GM23248 (cell line): ENCODE data around the gene GLYATL1B.
"Not testable (repeated sequence)": the region's sequence is repeated elsewhere in the genome, so short reads cannot be mapped to it uniquely, and the experiment has no call there.

Experiments
- EZH2 ChIP-seq: fragments of 200-600 bp; sonication (generic); IDR thresholded peaks from 2 replicates; pipeline ENCODE4 v1.6.1; 2018; ENCODE audit warnings: antibody characterized with exemption, mild to moderate bottlenecking; ENCODE audit not compliant: insufficient read depth, poor library complexity, severe bottlenecking
- EZH2phosphoT487 ChIP-seq: fragments of 200-600 bp; sonication (generic); IDR thresholded peaks from 2 replicates; pipeline ENCODE4 v1.6.1; 2018; ENCODE audit warnings: antibody characterized with exemption, moderate library complexity, mild to moderate bottlenecking, low read depth; ENCODE audit not compliant: insufficient read depth

- TF ChIP-seq EZH2, EZH2phosphoT487: not testable (repeated sequence)
These were observed 50.4 kb downstream of the GLYATL1B start for GRCh38 chr11:59136551-59136950.
